GM12874 (cell line): ENCODE data around the gene MNT.

Experiments
- CTCF ChIP-seq: IDR thresholded peaks from 2 replicates; pipeline ENCODE4 v1.5.1; 2011; ENCODE audit warnings: low read depth, mild to moderate bottlenecking, control low read depth, low read length, moderate library complexity; ENCODE audit not compliant: insufficient read depth

Gene MNT

GRCh38 chr17:2423271-2423670, 22.4 kb upstream of the MNT start:
- no peak for TF ChIP-seq CTCF

- no peak for TF ChIP-seq CTCF
Observed at GRCh38 chr17:2421315-2422147, 20.7 kb upstream of the MNT start.

GRCh38 chr17:2420176-2420575, 19.3 kb upstream of the MNT start:
- TF ChIP-seq CTCF, result no peak

GRCh38 chr17:2419486-2419885, 18.6 kb upstream of the MNT start:
- no peak for TF ChIP-seq CTCF

- TF ChIP-seq CTCF, result no peak
Observed at GRCh38 chr17:2418572-2418971, 17.7 kb upstream of the MNT start.

- peak; percentile 90 for TF ChIP-seq CTCF
Observed at GRCh38 chr17:2416010-2416734, 15.3 kb upstream of the MNT start.

- TF ChIP-seq CTCF, result no peak
Observed at GRCh38 chr17:2415081-2415480, 14.2 kb upstream of the MNT start.
